GM12892 (cell line): ENCODE measurements around the gene OPHN1.

ENCODE experiments used
- POLR2A ChIP-seq: IDR thresholded peaks from 2 replicates; pipeline ENCODE4 v1.6.1; 2011; ENCODE audit warnings: low read depth, low read length, control low read depth
- POLR2AphosphoS5 ChIP-seq: IDR thresholded peaks from 2 replicates; pipeline ENCODE4 v1.6.1; 2011; ENCODE audit warnings: low read depth, low read length, control low read depth
- TAF1 ChIP-seq: IDR thresholded peaks from 2 replicates; pipeline ENCODE4 v1.6.1; 2011; ENCODE audit warnings: low read depth, mild to moderate bottlenecking, control low read depth, low read length, borderline replicate concordance

DNA sequence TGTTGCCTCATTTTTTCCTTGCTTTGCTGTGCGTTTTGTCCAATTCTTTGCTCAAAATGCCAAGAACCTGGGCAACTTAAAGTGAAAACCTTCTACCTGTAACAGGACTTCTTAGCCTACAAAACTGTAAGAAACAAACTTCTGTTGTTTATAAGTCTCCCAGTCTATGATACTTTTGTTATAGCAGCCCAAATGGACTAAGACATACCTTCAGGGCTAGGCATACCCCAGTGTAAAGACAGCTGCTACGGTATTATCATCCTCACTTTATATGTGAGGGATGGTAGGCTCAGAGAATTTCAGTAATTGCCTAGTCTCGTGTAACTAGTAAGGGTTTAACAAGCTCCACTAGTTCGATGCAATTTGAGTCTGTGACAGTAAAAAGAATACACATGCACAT is 6.0 kb upstream of the OPHN1 start:
- TF ChIP-seq POLR2AphosphoS5 (no peak), POLR2A (no peak), TAF1 (no peak)
